ENCODE measurements around the gene CNIH2. TPM values are rescaled to one million over a fixed set of nuclear protein-coding genes. Genes with fewer than 3 reads are reported as not detected.

The CNIH2 gene
- total and polyA plus RNA-seq, 2 of the 13 experiments (the other 11 are each of a cell fraction or from before 2014, with no cell fraction given) = 0.60 to 0.69 TPM

DNA sequence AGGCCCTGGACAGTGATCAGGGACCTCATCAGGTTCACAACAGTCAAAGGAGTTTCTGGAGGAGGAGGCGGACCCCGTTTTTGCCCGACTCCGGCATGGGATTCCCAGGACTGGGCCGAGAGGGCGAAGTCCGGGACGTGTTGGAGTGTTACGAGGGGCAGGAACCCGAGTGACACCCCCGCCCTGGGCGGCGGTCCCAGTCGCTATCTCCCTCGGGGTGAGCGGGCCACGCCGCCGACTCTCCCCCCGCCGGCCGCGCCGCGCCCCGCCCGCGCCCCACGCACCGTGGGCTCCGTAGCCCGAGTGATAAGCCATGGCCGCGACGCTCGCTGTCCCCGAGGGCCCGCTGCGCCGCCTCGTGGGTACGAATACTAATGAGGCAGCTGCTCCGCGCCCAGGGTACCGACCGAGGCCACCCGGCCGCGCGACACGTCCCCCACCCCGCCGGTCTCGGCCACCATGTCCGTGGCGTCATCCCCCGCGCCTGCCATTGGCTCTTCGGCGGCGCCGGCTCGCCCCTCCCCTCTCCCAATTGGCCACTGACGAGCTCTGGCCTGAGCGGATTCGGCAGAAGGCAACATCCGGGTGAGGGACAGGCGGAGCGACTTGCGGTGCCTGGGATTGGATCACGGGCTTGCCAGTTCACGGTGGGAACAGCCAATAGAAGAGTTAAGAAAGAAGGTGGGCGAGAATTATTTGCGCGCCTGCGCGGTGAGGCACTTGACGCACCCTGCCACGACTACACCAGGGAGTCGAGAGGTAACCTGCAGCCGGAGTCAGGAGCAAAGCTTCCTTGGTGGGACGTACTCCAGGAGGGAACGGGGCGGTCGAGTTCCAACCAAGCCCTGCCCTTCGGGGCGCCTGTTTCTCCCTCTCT, 10.9 kb downstream of the CNIH2 start, which contains the start of gene YIF1A (continued):
- TF ChIP-seq CREB1 (IDR thresholded peaks at IDR 0.05) (peak; percentile 89), CREB1 (CRISPR knock-in tag; IDR thresholded peaks at IDR 0.05) (peak; percentile 88), ATF7-NPFF (CRISPR knock-in tag; IDR thresholded peaks at IDR 0.05; ENCODE audit: low read depth) (peak; percentile 68; the same call in 1 of the 2 replicates), PHF20 (CRISPR knock-in tag; IDR thresholded peaks at IDR 0.05) (peak; percentile 46), ZNF329 (CRISPR knock-in tag; IDR thresholded peaks at IDR 0.05; ENCODE audit: low read depth) (0 out of 2 replicates have a peak, but pooled peaks have one; percentile 46), KMT2A (CRISPR knock-in tag; IDR thresholded peaks at IDR 0.05) (peak; percentile 28; the same call in 1 of the 2 replicates), HOXA3 (CRISPR knock-in tag; IDR thresholded peaks at IDR 0.05) (peak; percentile 93), SNAPC2 (CRISPR knock-in tag; IDR thresholded peaks at IDR 0.05) (peak; percentile 80; the same call in 1 of the 2 replicates), NR2C2 (CRISPR knock-in tag; IDR thresholded peaks at IDR 0.05; ENCODE audit: borderline replicate concordance) (peak; percentile 73; the same call in 1 of the 2 replicates), ZNF124 (CRISPR knock-in tag; IDR thresholded peaks at IDR 0.05) (0 out of 2 replicates have a peak, but pooled peaks have one; percentile 17), ZNF766 (CRISPR knock-in tag; IDR thresholded peaks at IDR 0.05; ENCODE audit: borderline replicate concordance) (0 out of 2 replicates have a peak, but pooled peaks have one; percentile 36), ZFP36 (IDR thresholded peaks at IDR 0.05; ENCODE audit: borderline replicate concordance, low read depth, low read length, partially characterized antibody) (no peak), ZNF33B (CRISPR knock-in tag; IDR thresholded peaks at IDR 0.05) (no peak), ZNF570 (CRISPR knock-in tag; IDR thresholded peaks at IDR 0.05; ENCODE audit: borderline replicate concordance) (no peak), ZNF333 (CRISPR knock-in tag; IDR thresholded peaks at IDR 0.05; ENCODE audit: borderline replicate concordance) (no peak; the same call in 1 of the 2 replicates)
- TF ChIP-seq, protein P1, sequence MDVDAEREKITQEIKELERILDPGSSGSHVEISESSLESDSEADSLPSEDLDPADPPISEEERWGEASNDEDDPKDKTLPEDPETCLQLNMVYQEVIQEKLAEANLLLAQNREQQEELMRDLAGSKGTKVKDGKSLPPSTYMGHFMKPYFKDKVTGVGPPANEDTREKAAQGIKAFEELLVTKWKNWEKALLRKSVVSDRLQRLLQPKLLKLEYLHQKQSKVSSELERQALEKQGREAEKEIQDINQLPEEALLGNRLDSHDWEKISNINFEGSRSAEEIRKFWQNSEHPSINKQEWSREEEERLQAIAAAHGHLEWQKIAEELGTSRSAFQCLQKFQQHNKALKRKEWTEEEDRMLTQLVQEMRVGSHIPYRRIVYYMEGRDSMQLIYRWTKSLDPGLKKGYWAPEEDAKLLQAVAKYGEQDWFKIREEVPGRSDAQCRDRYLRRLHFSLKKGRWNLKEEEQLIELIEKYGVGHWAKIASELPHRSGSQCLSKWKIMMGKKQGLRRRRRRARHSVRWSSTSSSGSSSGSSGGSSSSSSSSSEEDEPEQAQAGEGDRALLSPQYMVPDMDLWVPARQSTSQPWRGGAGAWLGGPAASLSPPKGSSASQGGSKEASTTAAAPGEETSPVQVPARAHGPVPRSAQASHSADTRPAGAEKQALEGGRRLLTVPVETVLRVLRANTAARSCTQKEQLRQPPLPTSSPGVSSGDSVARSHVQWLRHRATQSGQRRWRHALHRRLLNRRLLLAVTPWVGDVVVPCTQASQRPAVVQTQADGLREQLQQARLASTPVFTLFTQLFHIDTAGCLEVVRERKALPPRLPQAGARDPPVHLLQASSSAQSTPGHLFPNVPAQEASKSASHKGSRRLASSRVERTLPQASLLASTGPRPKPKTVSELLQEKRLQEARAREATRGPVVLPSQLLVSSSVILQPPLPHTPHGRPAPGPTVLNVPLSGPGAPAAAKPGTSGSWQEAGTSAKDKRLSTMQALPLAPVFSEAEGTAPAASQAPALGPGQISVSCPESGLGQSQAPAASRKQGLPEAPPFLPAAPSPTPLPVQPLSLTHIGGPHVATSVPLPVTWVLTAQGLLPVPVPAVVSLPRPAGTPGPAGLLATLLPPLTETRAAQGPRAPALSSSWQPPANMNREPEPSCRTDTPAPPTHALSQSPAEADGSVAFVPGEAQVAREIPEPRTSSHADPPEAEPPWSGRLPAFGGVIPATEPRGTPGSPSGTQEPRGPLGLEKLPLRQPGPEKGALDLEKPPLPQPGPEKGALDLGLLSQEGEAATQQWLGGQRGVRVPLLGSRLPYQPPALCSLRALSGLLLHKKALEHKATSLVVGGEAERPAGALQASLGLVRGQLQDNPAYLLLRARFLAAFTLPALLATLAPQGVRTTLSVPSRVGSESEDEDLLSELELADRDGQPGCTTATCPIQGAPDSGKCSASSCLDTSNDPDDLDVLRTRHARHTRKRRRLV (CRISPR knock-in tag; IDR thresholded peaks at IDR 0.05) = no peak
- TF ChIP-seq, protein P2, sequence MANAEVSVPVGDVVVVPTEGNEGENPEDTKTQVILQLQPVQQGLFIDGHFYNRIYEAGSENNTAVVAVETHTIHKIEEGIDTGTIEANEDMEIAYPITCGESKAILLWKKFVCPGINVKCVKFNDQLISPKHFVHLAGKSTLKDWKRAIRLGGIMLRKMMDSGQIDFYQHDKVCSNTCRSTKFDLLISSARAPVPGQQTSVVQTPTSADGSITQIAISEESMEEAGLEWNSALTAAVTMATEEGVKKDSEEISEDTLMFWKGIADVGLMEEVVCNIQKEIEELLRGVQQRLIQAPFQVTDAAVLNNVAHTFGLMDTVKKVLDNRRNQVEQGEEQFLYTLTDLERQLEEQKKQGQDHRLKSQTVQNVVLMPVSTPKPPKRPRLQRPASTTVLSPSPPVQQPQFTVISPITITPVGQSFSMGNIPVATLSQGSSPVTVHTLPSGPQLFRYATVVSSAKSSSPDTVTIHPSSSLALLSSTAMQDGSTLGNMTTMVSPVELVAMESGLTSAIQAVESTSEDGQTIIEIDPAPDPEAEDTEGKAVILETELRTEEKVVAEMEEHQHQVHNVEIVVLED (CRISPR knock-in tag; IDR thresholded peaks at IDR 0.05; ENCODE audit: borderline replicate concordance) = peak; percentile 63; the same call in 1 of the 2 replicates
- TF ChIP-seq, protein P3, sequence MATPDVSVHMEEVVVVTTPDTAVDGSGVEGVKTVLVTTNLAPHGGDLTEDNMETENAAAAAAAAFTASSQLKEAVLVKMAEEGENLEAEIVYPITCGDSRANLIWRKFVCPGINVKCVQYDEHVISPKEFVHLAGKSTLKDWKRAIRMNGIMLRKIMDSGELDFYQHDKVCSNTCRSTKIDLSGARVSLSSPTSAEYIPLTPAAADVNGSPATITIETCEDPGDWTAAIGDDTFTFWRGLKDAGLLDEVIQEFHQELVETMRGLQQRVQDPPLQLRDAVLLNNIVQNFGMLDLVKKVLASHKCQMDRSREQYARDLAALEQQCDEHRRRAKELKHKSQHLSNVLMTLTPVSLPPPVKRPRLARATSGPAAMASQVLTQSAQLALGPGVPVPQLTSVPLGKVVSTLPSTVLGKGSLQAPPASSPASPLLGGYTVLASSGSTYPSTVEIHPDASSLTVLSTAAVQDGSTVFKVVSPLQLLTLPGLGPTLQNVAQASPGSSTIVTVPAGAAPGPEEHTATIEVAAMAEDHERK (CRISPR knock-in tag; IDR thresholded peaks at IDR 0.05; ENCODE audit: low read depth) = peak; percentile 50; the same call in 1 of the 2 replicates
- TF ChIP-seq, protein P4, sequence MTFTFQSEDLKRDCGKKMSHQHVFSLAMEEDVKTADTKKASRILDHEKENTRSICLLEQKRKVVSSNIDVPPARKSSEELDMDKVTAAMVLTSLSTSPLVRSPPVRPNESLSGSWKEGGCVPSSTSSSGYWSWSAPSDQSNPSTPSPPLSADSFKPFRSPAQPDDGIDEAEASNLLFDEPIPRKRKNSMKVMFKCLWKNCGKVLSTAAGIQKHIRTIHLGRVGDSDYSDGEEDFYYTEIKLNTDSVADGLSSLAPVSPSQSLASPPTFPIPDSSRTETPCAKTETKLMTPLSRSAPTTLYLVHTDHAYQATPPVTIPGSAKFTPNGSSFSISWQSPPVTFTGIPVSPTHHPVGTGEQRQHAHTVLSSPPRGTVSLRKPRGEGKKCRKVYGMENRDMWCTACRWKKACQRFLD (CRISPR knock-in tag; IDR thresholded peaks at IDR 0.05; ENCODE audit: borderline replicate concordance) = no peak

All from HepG2 (cell line).